A549 (cell line): ENCODE measurements around the gene THEM5. TPM values are rescaled to one million over a fixed set of nuclear protein-coding genes. Genes with fewer than 3 reads are reported as not detected.

ENCODE experiments used
- ATAC-seq, 2 experiments: fragments of 200-7000 bp in 1 of 2; fragments of >200 bp in 1 of 2; cut with Nextera tagmentation in 1 of 2; cut with Tn5 transposase in 1 of 2; 3 replicates each; pipeline versions ENCODE4 v1.8.0 to v1.9.1; 2018 to 2020; ENCODE audit warnings: mild to moderate bottlenecking in 1 of 2, moderate library complexity in 1 of 2
- CTCF ChIA-PET: fragments of 300-600 bp; sonication (Branson Sonifier 250); formaldehyde crosslinking; extraction: SDS; loops from one replicate; lab custom pipeline; 2021; ENCODE audit warnings: antibody characterized with exemption, inconsistent platforms; lab: Yijun Ruan, JAX
- POLR2A ChIA-PET: fragments of 350-600 bp; formaldehyde crosslinking; extraction: SDS; loops from one replicate; lab custom pipeline; 2021; ENCODE audit warnings: antibody characterized with exemption, inconsistent platforms; lab: Yijun Ruan, JAX
- DNase-seq, 2 experiments: peaks; one replicate each; pipeline versions ENCODE4 v3.0.0 to v3.0.0-alpha.2; 2011 to 2016; ENCODE audit warnings: low read depth in 1 of 2, low spot score in 1 of 2
- FAIRE-seq: peaks from 2 replicates; lab custom pipeline; 2011; peaks lifted over from hg19 to GRCh38; lab: Jason Lieb, UNC
- H3K27ac ChIP-seq, 2 experiments: fragments of >200 bp; sonication (Bioruptor Twin); formaldehyde crosslinking; 3 replicates each; pipeline ENCODE4 v1.5.1; 2016 to 2017
- H3K4me1 ChIP-seq: fragments of >200 bp; sonication (Bioruptor Twin); formaldehyde crosslinking; 3 replicates; pipeline ENCODE4 v1.6.1; 2016
- H3K4me2 ChIP-seq: fragments of >200 bp; sonication (Bioruptor Twin); formaldehyde crosslinking; 3 replicates; pipeline ENCODE4 v1.6.1; 2016
- H3K4me3 ChIP-seq: fragments of >200 bp; sonication (Bioruptor Twin); formaldehyde crosslinking; 3 replicates; pipeline ENCODE4 v1.5.1; 2016
- H3K9me3 ChIP-seq: fragments of >200 bp; sonication (Bioruptor Twin); formaldehyde crosslinking; 3 replicates; pipeline ENCODE4 v1.6.1; 2016
- BHLHE40 ChIP-seq: IDR thresholded peaks from 2 replicates; pipeline ENCODE4 v1.6.1; 2012; ENCODE audit warnings: low read depth, low read length, inconsistent platforms
- CBX2 ChIP-seq: fragments of 200-600 bp; sonication (generic); IDR thresholded peaks from 2 replicates; pipeline ENCODE4 v1.6.1; 2016; ENCODE audit warnings: low read depth, mild to moderate bottlenecking, borderline replicate concordance
- CEBPB ChIP-seq, 2 experiments: fragments of >200 bp in 1 of 2; sonication (Bioruptor Twin) in 1 of 2; formaldehyde crosslinking in 1 of 2; IDR thresholded peaks; 2 replicates each; pipeline ENCODE4 v1.6.1; 2012 to 2016
- CHD2 ChIP-seq: fragments of 150-350 bp; IDR thresholded peaks from 2 replicates; pipeline ENCODE4 v1.6.1; 2014; ENCODE audit warnings: low read length; ENCODE audit not compliant: partially characterized antibody
- CTCF ChIP-seq: fragments of >200 bp; sonication (Bioruptor Twin); formaldehyde crosslinking; IDR thresholded peaks from 3 replicates; pipeline ENCODE4 v1.5.1; 2016
- E2F6 ChIP-seq: IDR thresholded peaks from 2 replicates; pipeline ENCODE4 v1.6.1; 2012; ENCODE audit warnings: low read depth, borderline replicate concordance
- EHF ChIP-seq: fragments of 250-450 bp; sonication (Bioruptor Pico); IDR thresholded peaks from 2 replicates; pipeline ENCODE4 v1.5.0; 2020; ENCODE audit warnings: mild to moderate bottlenecking
- ELK1 ChIP-seq: fragments of 150-350 bp; IDR thresholded peaks from 2 replicates; pipeline ENCODE4 v1.6.1; 2014; ENCODE audit warnings: low read depth, mild to moderate bottlenecking, low read length
- EP300 ChIP-seq, 2 experiments: fragments of >200 bp; sonication (Bioruptor Twin); formaldehyde crosslinking; IDR thresholded peaks; 2 replicates in 1 of 2; 3 replicates in 1 of 2; pipeline ENCODE4 v1.6.1; 2016 to 2017
- ESRRA ChIP-seq: fragments of 150-350 bp; IDR thresholded peaks from 2 replicates; pipeline ENCODE4 v1.6.1; 2014; ENCODE audit warnings: mild to moderate bottlenecking, low read length, borderline replicate concordance
- GATA3 ChIP-seq: IDR thresholded peaks from 2 replicates; pipeline ENCODE4 v1.6.1; 2012; ENCODE audit warnings: borderline replicate concordance
- HES2 ChIP-seq: fragments of >200 bp; sonication (Bioruptor Twin); formaldehyde crosslinking; IDR thresholded peaks from 2 replicates; pipeline ENCODE4 v1.6.1; 2016
- JUNB ChIP-seq: fragments of >200 bp; sonication (Bioruptor Twin); formaldehyde crosslinking; IDR thresholded peaks from 2 replicates; pipeline ENCODE4 v1.6.1; 2016
- KDM5A ChIP-seq: fragments of 200-600 bp; sonication (generic); IDR thresholded peaks from 2 replicates; pipeline ENCODE4 v1.6.1; 2016; ENCODE audit warnings: antibody characterized with exemption, mild to moderate bottlenecking
- MAZ ChIP-seq: fragments of 150-350 bp; IDR thresholded peaks from 2 replicates; pipeline ENCODE4 v1.6.1; 2014; ENCODE audit warnings: antibody characterized with exemption, low read depth, low read length, borderline replicate concordance
- NFE2L2 ChIP-seq: fragments of 150-350 bp; conservative IDR thresholded peaks from 2 replicates; pipeline ENCODE4 v1.6.1; 2014; ENCODE audit warnings: low read length
- NR3C1 ChIP-seq: fragments of >200 bp; sonication (Bioruptor Twin); formaldehyde crosslinking; IDR thresholded peaks from 3 replicates; pipeline ENCODE4 v1.6.1; 2017
- RARB ChIP-seq: fragments of 250-450 bp; sonication (Bioruptor Pico); IDR thresholded peaks from 2 replicates; pipeline ENCODE4 v1.8.0; 2021; ENCODE audit warnings: mild to moderate bottlenecking, moderate library complexity
- RCOR1 ChIP-seq: fragments of 150-350 bp; IDR thresholded peaks from 2 replicates; pipeline ENCODE4 v1.6.1; 2014; ENCODE audit warnings: antibody characterized with exemption, low read length, low read depth
- SREBF2 ChIP-seq: fragments of 450-650 bp; IDR thresholded peaks from 2 replicates; pipeline ENCODE4 v1.6.1; 2014; ENCODE audit warnings: mild to moderate bottlenecking, moderate library complexity
- TP53 ChIP-seq: fragments of 250-450 bp; sonication (Bioruptor Pico); IDR thresholded peaks from 2 replicates; pipeline ENCODE4 v1.5.0; 2021; ENCODE audit warnings: mild to moderate bottlenecking, moderate library complexity
- ZC3H11A ChIP-seq: fragments of 450-650 bp; IDR thresholded peaks from 2 replicates; pipeline ENCODE4 v1.6.1; 2014; ENCODE audit warnings: antibody characterized with exemption, mild to moderate bottlenecking
- ZSCAN20 ChIP-seq: fragments of 250-450 bp; sonication (Bioruptor Pico); IDR thresholded peaks from 2 replicates; pipeline ENCODE4 v1.8.0; 2022; ENCODE audit warnings: mild to moderate bottlenecking, moderate library complexity
- WGBS: methylation state at CpG from one replicate; pipeline ENCODE4 v1.1.6; 2017; ENCODE audit errors: missing lambda C conversion rate; 5-methylcytosine and 5-hydroxymethylcytosine counted together
- polyA plus RNA-seq, 4 experiments: library from polyadenylated mRNA; depleted of rRNA in 3 of 4; stranded (reverse); fragments of >200 nt; fragmentation: RNase III in 1 of 4; extraction: RNeasy Plus Mini Kit Qiagen cat#74134 plus additional on column Dnase treatment in 1 of 4; gene quantifications; 2 replicates in 3 of 4; 3 replicates in 1 of 4; pipeline ENCODE4 v1.2.3, GENCODE V29; 2011 to 2017
- TF ChIP-seq, protein P1 (sequence below): fragments of 450-650 bp; IDR thresholded peaks from 2 replicates; pipeline ENCODE4 v1.6.1; 2014; ENCODE audit warnings: antibody characterized with exemption

Gene THEM5
- polyA plus RNA-seq, 2 of the 4 experiments (the other 2 are of a cell fraction), result not detected

DNA sequence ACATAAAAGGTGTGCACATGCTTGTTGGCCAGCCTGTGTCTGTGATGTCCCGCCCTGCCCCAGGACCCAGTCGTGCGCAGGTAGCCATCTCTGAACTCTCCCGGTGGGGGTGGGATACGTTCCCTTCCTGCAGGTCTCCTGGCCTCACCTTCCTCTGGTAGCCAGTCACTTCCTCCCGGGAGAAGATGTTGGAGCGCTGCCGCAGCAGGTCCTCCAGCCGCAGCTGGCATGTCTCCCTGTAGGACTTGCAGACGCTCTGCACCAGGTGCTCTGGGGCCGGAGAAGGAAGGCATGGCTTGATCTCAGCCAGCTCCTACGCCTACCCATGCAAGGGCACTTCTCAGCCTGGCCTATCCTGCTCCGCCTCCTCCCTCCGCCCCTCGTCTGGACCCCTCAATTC is 39.1 kb downstream of the THEM5 start:
- no peak for FAIRE-seq
- no peak overlapping the region for H3K27ac ChIP-seq
- POLR2A ChIA-PET, result no interaction called here
- no peak overlapping the region for H3K4me3 ChIP-seq
- TF ChIP-seq NR3C1, result no peak
- TF ChIP-seq, protein P1, sequence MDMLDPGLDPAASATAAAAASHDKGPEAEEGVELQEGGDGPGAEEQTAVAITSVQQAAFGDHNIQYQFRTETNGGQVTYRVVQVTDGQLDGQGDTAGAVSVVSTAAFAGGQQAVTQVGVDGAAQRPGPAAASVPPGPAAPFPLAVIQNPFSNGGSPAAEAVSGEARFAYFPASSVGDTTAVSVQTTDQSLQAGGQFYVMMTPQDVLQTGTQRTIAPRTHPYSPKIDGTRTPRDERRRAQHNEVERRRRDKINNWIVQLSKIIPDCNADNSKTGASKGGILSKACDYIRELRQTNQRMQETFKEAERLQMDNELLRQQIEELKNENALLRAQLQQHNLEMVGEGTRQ, result no peak
- TF ChIP-seq EHF (CRISPR knock-in tag), result no peak
- TF ChIP-seq JUNB, result no peak
- no peak for TF ChIP-seq RCOR1
- no peak for TF ChIP-seq NFE2L2
- TF ChIP-seq ZSCAN20 (CRISPR knock-in tag), result no peak
- TF ChIP-seq TP53 (CRISPR knock-in tag), result no peak
- no peak for TF ChIP-seq EP300 (IDR thresholded peaks at IDR 0.05)
- TF ChIP-seq CBX2, result no peak
- TF ChIP-seq CTCF, result no peak
- TF ChIP-seq MAZ, result no peak
- TF ChIP-seq SREBF2, result no peak
- no peak for TF ChIP-seq GATA3
- TF ChIP-seq KDM5A, result no peak
- no peak for TF ChIP-seq RARB (CRISPR knock-in tag)
- TF ChIP-seq ZC3H11A, result no peak
- TF ChIP-seq, all 56 proteins: peak for 0
- CTCF ChIA-PET, result interaction anchor here (1.1 to 1.4 kb wide), 2 partner anchors 10 to 22 kb away, joined by 3 to 4 read pairs; no protein-coding TSS in a partner anchor
- ATAC-seq (no peak), DNase-seq (no peak)
- Histone ChIP-seq H3K9me3 (no peaks in the 10 kb centered on the region), H3K4me2 (no peak overlapping the region), H3K4me1 (no peaks in the 10 kb centered on the region)
- 74% methylated on average over 15 of the region's 15 CpGs for WGBS

DNA sequence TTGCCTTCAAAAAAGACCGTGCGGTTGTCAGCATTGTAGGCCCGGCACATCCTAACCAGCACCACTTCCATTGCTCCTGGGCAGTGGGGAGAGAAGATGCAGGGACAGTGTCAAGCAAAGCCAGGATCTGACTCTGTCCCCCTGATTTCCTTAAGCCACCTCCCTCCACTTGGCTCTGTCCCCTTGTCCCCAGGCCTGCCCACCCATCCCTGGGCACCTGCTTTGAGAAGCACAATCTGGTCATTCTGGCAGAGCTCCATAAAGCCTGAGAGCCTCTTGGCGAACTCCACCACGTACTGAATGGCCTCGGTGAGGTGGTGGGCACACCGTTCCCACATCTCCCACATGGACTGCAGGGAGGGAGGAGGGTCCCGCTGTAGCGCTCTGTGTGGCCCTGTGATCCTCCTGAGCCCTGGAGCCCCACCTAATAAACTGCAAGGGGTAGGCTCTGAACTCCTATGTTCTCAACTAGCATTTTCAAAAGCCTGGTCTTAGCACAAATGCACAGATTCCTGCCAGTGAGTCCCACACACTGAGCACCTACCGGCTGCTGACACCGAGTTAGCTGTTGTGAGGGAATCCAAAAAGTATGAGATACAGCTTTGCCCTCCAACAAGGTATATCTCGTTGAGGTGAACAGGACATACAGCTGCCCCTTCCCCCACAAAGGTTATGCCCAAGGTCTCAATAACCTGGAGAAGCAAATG is 40.1 kb downstream of the THEM5 start:
- CTCF ChIA-PET, result interaction anchor here (0.6 to 1.4 kb wide), 4 partner anchors 11 to 701 kb away, joined by 3 to 7 read pairs (median 3); no protein-coding TSS in a partner anchor
- no peak for FAIRE-seq
- POLR2A ChIA-PET, result no interaction called here
- no peak overlapping the region for H3K4me3 ChIP-seq
- no peak for DNase-seq
- 68% methylated on average over 12 of the region's 12 CpGs for WGBS
- no peak for TF ChIP-seq ELK1
- TF ChIP-seq E2F6, result no peak
- no peak for TF ChIP-seq HES2
- TF ChIP-seq CHD2, result no peak
- TF ChIP-seq ESRRA, result no peak
- no peak for TF ChIP-seq MAZ
- TF ChIP-seq CEBPB (IDR thresholded peaks at IDR 0.05), result no peak
- no peak for TF ChIP-seq BHLHE40
- no peak for TF ChIP-seq CTCF
- no peak overlapping the region for H3K4me2 ChIP-seq
- no peaks in the 10 kb centered on the region for H3K9me3 ChIP-seq
- no peak for ATAC-seq
- H3K27ac ChIP-seq, result no peak overlapping the region
- H3K4me1 ChIP-seq, result no peaks in the 10 kb centered on the region
